ENCODE measurements around the gene SMAD3. TPM values are rescaled to one million over a fixed set of nuclear protein-coding genes. Genes with fewer than 3 reads are reported as not detected.

The SMAD3 gene
- total and polyA plus RNA-seq, 2 of the 8 experiments (the other 6 are each of a cell fraction or from before 2014, with no cell fraction given), result 10.1 to 12.4 TPM

DNA sequence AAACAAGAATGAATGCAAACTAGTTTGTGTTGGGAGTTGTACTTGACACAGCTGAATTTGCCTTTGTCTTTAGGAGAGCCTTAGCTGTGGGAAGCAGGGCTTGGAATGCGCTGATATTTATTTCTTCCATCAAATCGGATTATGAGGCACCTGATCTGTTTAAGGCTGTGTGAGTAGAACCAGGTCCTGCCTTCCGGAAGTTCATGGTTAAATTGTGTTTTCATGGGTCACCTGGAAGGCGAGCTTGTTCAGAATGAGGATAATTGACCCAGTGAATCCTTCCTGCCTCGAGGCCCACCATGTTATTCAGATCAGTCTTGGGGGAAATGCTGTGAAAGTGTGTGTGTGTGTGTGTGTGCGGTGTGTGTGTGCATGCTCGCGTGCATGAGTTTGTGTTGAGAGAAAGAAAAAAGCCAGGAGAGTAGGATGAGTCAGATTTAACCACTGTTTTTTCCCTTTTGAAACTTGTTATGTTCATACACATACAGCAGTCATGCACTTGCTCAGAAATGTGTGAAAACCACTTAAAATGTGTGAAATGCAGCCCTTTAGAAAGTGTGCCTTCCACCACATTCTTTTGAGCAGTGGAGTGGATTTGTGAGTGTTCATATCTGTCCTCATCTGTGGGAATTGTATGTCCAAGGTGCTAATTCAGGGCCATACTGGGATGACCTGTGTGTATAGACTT is 36.7 kb downstream of the SMAD3 start (continued):
- TF ChIP-seq, protein P1, sequence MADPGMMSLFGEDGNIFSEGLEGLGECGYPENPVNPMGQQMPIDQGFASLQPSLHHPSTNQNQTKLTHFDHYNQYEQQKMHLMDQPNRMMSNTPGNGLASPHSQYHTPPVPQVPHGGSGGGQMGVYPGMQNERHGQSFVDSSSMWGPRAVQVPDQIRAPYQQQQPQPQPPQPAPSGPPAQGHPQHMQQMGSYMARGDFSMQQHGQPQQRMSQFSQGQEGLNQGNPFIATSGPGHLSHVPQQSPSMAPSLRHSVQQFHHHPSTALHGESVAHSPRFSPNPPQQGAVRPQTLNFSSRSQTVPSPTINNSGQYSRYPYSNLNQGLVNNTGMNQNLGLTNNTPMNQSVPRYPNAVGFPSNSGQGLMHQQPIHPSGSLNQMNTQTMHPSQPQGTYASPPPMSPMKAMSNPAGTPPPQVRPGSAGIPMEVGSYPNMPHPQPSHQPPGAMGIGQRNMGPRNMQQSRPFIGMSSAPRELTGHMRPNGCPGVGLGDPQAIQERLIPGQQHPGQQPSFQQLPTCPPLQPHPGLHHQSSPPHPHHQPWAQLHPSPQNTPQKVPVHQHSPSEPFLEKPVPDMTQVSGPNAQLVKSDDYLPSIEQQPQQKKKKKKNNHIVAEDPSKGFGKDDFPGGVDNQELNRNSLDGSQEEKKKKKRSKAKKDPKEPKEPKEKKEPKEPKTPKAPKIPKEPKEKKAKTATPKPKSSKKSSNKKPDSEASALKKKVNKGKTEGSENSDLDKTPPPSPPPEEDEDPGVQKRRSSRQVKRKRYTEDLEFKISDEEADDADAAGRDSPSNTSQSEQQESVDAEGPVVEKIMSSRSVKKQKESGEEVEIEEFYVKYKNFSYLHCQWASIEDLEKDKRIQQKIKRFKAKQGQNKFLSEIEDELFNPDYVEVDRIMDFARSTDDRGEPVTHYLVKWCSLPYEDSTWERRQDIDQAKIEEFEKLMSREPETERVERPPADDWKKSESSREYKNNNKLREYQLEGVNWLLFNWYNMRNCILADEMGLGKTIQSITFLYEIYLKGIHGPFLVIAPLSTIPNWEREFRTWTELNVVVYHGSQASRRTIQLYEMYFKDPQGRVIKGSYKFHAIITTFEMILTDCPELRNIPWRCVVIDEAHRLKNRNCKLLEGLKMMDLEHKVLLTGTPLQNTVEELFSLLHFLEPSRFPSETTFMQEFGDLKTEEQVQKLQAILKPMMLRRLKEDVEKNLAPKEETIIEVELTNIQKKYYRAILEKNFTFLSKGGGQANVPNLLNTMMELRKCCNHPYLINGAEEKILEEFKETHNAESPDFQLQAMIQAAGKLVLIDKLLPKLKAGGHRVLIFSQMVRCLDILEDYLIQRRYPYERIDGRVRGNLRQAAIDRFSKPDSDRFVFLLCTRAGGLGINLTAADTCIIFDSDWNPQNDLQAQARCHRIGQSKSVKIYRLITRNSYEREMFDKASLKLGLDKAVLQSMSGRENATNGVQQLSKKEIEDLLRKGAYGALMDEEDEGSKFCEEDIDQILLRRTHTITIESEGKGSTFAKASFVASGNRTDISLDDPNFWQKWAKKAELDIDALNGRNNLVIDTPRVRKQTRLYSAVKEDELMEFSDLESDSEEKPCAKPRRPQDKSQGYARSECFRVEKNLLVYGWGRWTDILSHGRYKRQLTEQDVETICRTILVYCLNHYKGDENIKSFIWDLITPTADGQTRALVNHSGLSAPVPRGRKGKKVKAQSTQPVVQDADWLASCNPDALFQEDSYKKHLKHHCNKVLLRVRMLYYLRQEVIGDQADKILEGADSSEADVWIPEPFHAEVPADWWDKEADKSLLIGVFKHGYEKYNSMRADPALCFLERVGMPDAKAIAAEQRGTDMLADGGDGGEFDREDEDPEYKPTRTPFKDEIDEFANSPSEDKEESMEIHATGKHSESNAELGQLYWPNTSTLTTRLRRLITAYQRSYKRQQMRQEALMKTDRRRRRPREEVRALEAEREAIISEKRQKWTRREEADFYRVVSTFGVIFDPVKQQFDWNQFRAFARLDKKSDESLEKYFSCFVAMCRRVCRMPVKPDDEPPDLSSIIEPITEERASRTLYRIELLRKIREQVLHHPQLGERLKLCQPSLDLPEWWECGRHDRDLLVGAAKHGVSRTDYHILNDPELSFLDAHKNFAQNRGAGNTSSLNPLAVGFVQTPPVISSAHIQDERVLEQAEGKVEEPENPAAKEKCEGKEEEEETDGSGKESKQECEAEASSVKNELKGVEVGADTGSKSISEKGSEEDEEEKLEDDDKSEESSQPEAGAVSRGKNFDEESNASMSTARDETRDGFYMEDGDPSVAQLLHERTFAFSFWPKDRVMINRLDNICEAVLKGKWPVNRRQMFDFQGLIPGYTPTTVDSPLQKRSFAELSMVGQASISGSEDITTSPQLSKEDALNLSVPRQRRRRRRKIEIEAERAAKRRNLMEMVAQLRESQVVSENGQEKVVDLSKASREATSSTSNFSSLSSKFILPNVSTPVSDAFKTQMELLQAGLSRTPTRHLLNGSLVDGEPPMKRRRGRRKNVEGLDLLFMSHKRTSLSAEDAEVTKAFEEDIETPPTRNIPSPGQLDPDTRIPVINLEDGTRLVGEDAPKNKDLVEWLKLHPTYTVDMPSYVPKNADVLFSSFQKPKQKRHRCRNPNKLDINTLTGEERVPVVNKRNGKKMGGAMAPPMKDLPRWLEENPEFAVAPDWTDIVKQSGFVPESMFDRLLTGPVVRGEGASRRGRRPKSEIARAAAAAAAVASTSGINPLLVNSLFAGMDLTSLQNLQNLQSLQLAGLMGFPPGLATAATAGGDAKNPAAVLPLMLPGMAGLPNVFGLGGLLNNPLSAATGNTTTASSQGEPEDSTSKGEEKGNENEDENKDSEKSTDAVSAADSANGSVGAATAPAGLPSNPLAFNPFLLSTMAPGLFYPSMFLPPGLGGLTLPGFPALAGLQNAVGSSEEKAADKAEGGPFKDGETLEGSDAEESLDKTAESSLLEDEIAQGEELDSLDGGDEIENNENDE (IDR thresholded peaks at IDR 0.05; ENCODE audit: insufficient replicate concordance, low read length), result no peak
- TF ChIP-seq SIX5 (IDR thresholded peaks at IDR 0.05; ENCODE audit: low read depth, low read length) (no peak), RFX5 (IDR thresholded peaks at IDR 0.05; ENCODE audit: borderline replicate concordance, low read depth, low read length) (no peak), CEBPB (IDR thresholded peaks at IDR 0.05; ENCODE audit: low read depth, low read length) (no peak), MAX (IDR thresholded peaks at IDR 0.05) (no peak), BRCA1 (IDR thresholded peaks at IDR 0.05; ENCODE audit: low read depth, low read length) (no peak), RNF2 (IDR thresholded peaks at IDR 0.05; ENCODE audit: borderline replicate concordance, low read depth, low read length, missing control alignments, poor library complexity, severe bottlenecking) (no peak), RXRA (IDR thresholded peaks at IDR 0.05; ENCODE audit: insufficient read depth, low read depth, low read length) (no peak), SP4 (IDR thresholded peaks at IDR 0.05; ENCODE audit: low read length) (no peak)

All from H1 (cell line).